ENCODE data around the gene ZMAT5.

DNA sequence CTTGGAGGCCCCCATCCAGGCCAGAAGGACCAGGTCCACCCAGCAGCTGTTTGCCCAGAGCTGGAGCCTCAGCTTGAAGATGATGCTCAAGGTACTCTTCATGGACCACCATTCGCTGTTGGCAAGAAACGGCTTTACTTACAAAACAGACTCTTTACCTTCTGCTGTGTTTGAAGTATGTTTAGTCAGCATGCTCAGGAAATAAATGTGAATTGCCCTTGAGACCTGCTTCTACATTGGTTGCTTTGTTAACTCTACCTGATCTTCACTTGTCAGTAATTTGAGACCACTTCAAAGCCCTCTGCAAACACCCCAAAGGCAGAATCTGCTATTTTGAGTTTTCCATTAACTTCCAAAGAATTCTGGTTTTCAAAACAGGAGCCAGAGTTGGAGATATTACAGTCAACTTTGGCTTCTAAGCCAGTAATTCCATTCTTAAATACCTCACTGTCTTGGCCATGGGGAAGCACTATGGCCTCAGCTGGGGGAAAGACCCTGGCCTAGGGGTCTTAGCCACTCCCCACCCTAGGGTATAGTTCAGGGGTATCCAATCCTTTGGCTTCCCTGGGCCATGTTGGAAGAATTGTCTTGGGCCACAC lies 3.0 kb upstream of the ZMAT5 start:
- TF ChIP-seq CTCF (IDR thresholded peaks at IDR 0.05 in 8 of 11, conservative IDR thresholded peaks at IDR 0.05 in 3 of 11) (no peak), POLR2A (IDR thresholded peaks at IDR 0.05) (no peak)
